ELF-1 (cell line): ENCODE data around the gene FAM167B.
A peak's percentile ranks its signal among the peaks of the same experiment; 100 is the strongest.

ENCODE experiments used
- DNase-seq: peaks from one replicate; pipeline ENCODE4 v3.0.0-alpha.2; 2016; ENCODE audit warnings: low read depth, low spot score

The FAM167B gene

GRCh38 chr1:32246888-32247273 is at the start of gene FAM167B:
FAM167B (plus strand) TSS chr1:32247222; CDS start chr1:32247422, 200 bp downstream.
- no peak for DNase-seq

GRCh38 chr1:32197837-32198236 is 49.2 kb upstream of the FAM167B start:
- DNase-seq, result no peak

GRCh38 chr1:32198237-32199042 is 48.6 kb upstream of the FAM167B start:
- DNase-seq, result no peak

GRCh38 chr1:32199043-32199716 is 47.8 kb upstream of the FAM167B start:
- DNase-seq, result no peak

GRCh38 chr1:32199717-32200072 is 47.3 kb upstream of the FAM167B start:
- no peak for DNase-seq

GRCh38 chr1:32200226-32201010 is 46.6 kb upstream of the FAM167B start, which contains the start of gene CCDC28B:
CCDC28B (plus strand) TSS chr1:32200595; CDS start chr1:32201936, 1,341 bp downstream.
- DNase-seq, result peak; percentile 80

GRCh38 chr1:32201011-32201855 is 45.8 kb upstream of the FAM167B start:
- peak; percentile 73 for DNase-seq

- no peak for DNase-seq
Measured at GRCh38 chr1:32204943-32205361, 42.1 kb upstream of the FAM167B start.

- peak; percentile 92 for DNase-seq
Measured at GRCh38 chr1:32205401-32206370, 41.3 kb upstream of the FAM167B start, which contains the start of gene IQCC. IQCC (plus strand) TSS chr1:32205671; CDS start chr1:32205682, 11 bp downstream.

GRCh38 chr1:32208469-32208868 is 38.6 kb upstream of the FAM167B start:
- DNase-seq, result no peak

- no peak for DNase-seq
Measured at GRCh38 chr1:32208891-32209328, 38.1 kb upstream of the FAM167B start, which contains the start of gene DCDC2B. DCDC2B (plus strand) TSS chr1:32209089; CDS start chr1:32209094, 5 bp downstream.

GRCh38 chr1:32215629-32216480 is 31.2 kb upstream of the FAM167B start:
- DNase-seq, result peak; percentile 82

- no peak for DNase-seq
Measured at GRCh38 chr1:32216566-32216965, 30.5 kb upstream of the FAM167B start.

GRCh38 chr1:32219022-32219421 is 28.0 kb upstream of the FAM167B start:
- no peak for DNase-seq

- DNase-seq, result no peak
Measured at GRCh38 chr1:32220746-32221580, 26.1 kb upstream of the FAM167B start.

GRCh38 chr1:32221581-32221979 is 25.4 kb upstream of the FAM167B start:
- no peak for DNase-seq

GRCh38 chr1:32221980-32222755 is 24.9 kb upstream of the FAM167B start, which contains the start of the genes EIF3I and TMEM234:
EIF3I (plus strand) TSS chr1:32222407; CDS start chr1:32222442, 35 bp downstream.
TMEM234 (minus strand) TSS chr1:32222353; CDS start chr1:32222322, 31 bp downstream.
- DNase-seq, result peak; percentile 95
